ENCODE results near the gene DMBT1. TPM values are rescaled to one million over a fixed set of nuclear protein-coding genes. Genes with fewer than 3 reads are reported as not detected.

DMBT1 gene
- total and polyA plus RNA-seq, 4 donors, result 0.03 TPM; not detected in 3

DNA sequence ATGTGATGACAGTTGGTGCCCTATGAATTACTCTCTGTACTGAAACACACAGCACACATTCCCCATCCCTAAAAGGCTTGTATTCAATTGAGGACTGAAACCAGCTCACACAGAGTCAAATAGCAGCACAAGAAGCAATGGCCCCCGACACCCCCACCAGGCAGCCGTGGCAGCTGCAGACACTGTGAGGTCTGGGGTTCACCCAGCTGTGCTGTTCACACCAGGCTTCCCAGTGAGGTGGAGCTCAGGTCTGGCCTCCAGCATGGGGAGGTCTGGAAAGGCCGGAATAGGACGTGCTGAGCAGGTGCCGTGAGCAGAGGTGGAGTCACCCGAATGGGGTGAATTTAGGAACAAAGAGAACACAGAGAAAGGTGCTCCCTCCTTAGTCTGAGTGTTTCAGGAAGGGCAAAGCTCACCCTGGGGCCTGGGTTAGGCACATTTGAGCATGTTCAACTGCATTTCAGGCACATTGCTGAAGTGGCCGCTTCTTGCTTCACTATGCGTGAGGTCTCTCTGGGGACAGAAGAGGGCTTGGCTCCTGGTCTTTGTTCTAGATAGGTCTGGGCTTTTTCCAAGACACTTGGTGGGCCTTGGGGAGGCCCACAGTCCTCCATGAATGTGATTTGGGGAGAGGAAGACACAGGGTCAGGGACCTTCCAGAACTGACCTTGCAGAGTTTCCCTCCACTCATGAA is 97.9 kb downstream of the DMBT1 start:
- Histone ChIP-seq H3K4me3 (ENCODE audit: low read depth in 1 of 3, low read length in 3 of 3) (no peak overlapping the region), H3K27ac (ENCODE audit: low read depth in 1 of 2, low read length in 2 of 2) (no peak overlapping the region), H3K27me3 (ENCODE audit: control insufficient read depth in 4 of 4, insufficient read depth in 4 of 4, low read length in 3 of 4) (peaks cover 0 to 5% (median 0%) of the 10 kb centered on the region in 4 donors), H3K4me1 (ENCODE audit: control insufficient read depth in 4 of 4, insufficient read depth in 4 of 4, low read length in 3 of 4) (no peaks in the 10 kb centered on the region), H3K9ac (ENCODE audit: low read depth in 1 of 2, low read length in 2 of 2) (no peak overlapping the region), H3K9me3 (ENCODE audit: control insufficient read depth in 4 of 4, low read length in 3 of 4) (no peaks in the 10 kb centered on the region), H3K36me3 (ENCODE audit: control insufficient read depth in 4 of 4, insufficient read depth in 3 of 4, low read depth in 1 of 4, low read length in 3 of 4) (no peaks in the 10 kb centered on the region)
- 87% methylated on average over 8 of the region's 8 CpGs for WGBS
- no peak for TF ChIP-seq SP1 (IDR thresholded peaks at IDR 0.05)
- TF ChIP-seq TAF1 (conservative IDR thresholded peaks at IDR 0.05), result no peak
- DNase-seq (ENCODE audit: low spot score), result no peak

DNA sequence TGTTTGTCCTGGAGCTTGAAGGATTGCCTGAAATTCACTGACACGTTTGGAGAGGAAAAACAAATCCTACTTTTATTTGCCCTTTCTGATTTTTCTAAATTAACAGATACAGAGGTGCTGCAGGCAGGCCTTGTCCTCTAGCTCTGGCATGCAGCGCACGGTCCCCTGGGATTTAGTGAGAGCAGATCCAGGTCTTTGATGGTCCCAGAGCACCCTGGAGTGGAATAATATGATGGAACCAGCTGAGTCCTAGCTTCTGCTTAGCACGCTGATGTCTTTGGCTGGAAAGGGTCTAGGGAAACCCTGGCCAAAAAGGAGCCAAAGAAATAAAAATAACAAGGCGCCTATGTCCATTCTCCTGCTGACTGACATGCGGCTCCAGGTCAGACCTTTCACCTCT is 98.6 kb downstream of the DMBT1 start:
- no peak overlapping the region for H3K9ac ChIP-seq (ENCODE audit: low read depth in 1 of 2, low read length in 2 of 2)
- H3K4me1 ChIP-seq (ENCODE audit: control insufficient read depth in 4 of 4, insufficient read depth in 4 of 4, low read length in 3 of 4), result no peaks in the 10 kb centered on the region
- H3K4me3 ChIP-seq (ENCODE audit: low read depth in 1 of 3, low read length in 3 of 3), result no peak overlapping the region
- H3K9me3 ChIP-seq (ENCODE audit: control insufficient read depth in 4 of 4, low read length in 3 of 4), result no peaks in the 10 kb centered on the region
- WGBS, result 79% methylated on average over 6 of the region's 6 CpGs
- no peak for DNase-seq (ENCODE audit: low spot score)
- H3K27me3 ChIP-seq (ENCODE audit: control insufficient read depth in 4 of 4, insufficient read depth in 4 of 4, low read length in 3 of 4), result peaks cover 0 to 5% (median 0%) of the 10 kb centered on the region in 4 donors
- H3K27ac ChIP-seq (ENCODE audit: low read depth in 1 of 2, low read length in 2 of 2), result no peak overlapping the region
- no peak for TF ChIP-seq JUND (IDR thresholded peaks at IDR 0.05)
- TF ChIP-seq, protein P1, sequence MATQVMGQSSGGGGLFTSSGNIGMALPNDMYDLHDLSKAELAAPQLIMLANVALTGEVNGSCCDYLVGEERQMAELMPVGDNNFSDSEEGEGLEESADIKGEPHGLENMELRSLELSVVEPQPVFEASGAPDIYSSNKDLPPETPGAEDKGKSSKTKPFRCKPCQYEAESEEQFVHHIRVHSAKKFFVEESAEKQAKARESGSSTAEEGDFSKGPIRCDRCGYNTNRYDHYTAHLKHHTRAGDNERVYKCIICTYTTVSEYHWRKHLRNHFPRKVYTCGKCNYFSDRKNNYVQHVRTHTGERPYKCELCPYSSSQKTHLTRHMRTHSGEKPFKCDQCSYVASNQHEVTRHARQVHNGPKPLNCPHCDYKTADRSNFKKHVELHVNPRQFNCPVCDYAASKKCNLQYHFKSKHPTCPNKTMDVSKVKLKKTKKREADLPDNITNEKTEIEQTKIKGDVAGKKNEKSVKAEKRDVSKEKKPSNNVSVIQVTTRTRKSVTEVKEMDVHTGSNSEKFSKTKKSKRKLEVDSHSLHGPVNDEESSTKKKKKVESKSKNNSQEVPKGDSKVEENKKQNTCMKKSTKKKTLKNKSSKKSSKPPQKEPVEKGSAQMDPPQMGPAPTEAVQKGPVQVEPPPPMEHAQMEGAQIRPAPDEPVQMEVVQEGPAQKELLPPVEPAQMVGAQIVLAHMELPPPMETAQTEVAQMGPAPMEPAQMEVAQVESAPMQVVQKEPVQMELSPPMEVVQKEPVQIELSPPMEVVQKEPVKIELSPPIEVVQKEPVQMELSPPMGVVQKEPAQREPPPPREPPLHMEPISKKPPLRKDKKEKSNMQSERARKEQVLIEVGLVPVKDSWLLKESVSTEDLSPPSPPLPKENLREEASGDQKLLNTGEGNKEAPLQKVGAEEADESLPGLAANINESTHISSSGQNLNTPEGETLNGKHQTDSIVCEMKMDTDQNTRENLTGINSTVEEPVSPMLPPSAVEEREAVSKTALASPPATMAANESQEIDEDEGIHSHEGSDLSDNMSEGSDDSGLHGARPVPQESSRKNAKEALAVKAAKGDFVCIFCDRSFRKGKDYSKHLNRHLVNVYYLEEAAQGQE (IDR thresholded peaks at IDR 0.05), result no peak
- no peak for TF ChIP-seq HNF4G (IDR thresholded peaks at IDR 0.05)
- no peak for TF ChIP-seq TAF1 (conservative IDR thresholded peaks at IDR 0.05)
- TF ChIP-seq NR2F2 (IDR thresholded peaks at IDR 0.05), result no peak
- TF ChIP-seq, protein P2, sequence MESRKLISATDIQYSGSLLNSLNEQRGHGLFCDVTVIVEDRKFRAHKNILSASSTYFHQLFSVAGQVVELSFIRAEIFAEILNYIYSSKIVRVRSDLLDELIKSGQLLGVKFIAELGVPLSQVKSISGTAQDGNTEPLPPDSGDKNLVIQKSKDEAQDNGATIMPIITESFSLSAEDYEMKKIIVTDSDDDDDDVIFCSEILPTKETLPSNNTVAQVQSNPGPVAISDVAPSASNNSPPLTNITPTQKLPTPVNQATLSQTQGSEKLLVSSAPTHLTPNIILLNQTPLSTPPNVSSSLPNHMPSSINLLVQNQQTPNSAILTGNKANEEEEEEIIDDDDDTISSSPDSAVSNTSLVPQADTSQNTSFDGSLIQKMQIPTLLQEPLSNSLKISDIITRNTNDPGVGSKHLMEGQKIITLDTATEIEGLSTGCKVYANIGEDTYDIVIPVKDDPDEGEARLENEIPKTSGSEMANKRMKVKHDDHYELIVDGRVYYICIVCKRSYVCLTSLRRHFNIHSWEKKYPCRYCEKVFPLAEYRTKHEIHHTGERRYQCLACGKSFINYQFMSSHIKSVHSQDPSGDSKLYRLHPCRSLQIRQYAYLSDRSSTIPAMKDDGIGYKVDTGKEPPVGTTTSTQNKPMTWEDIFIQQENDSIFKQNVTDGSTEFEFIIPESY (IDR thresholded peaks at IDR 0.05), result no peak
- no peak for TF ChIP-seq SP1 (IDR thresholded peaks at IDR 0.05)
- no peak for TF ChIP-seq FOXA1 (IDR thresholded peaks at IDR 0.05)
- no peaks in the 10 kb centered on the region for H3K36me3 ChIP-seq (ENCODE audit: control insufficient read depth in 4 of 4, insufficient read depth in 3 of 4, low read depth in 1 of 4, low read length in 3 of 4)

DNA sequence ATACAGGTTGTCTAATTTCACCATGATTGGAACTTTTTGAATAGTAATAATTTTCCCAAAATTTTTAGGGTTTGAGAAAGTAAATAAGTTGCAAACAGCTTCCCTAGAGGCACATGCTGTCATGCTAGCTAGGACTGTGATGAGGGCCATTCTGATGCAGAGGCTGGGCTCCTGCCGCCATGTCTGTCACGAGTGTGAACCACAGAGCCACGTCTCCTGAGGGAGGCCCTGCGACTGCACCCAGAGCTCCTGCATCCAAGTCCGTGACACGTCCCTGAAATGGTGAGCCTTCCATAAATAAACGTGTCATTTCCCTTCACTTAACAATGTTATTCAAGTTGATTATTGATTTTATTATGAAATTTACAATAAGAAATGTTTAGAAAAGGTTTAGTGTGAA is 99.1 kb downstream of the DMBT1 start:
- Histone ChIP-seq H3K4me1 (ENCODE audit: control insufficient read depth in 4 of 4, insufficient read depth in 4 of 4, low read length in 3 of 4) (no peaks in the 10 kb centered on the region), H3K4me3 (ENCODE audit: low read depth in 1 of 3, low read length in 3 of 3) (no peak overlapping the region), H3K9me3 (ENCODE audit: control insufficient read depth in 4 of 4, low read length in 3 of 4) (no peaks in the 10 kb centered on the region), H3K36me3 (ENCODE audit: control insufficient read depth in 4 of 4, insufficient read depth in 3 of 4, low read depth in 1 of 4, low read length in 3 of 4) (no peaks in the 10 kb centered on the region), H3K27me3 (ENCODE audit: control insufficient read depth in 4 of 4, insufficient read depth in 4 of 4, low read length in 3 of 4) (peaks cover 0 to 5% (median 0%) of the 10 kb centered on the region in 4 donors), H3K9ac (ENCODE audit: low read depth in 1 of 2, low read length in 2 of 2) (no peak overlapping the region), H3K27ac (ENCODE audit: low read depth in 1 of 2, low read length in 2 of 2) (no peak overlapping the region)
- 76% methylated on average over 7 of the region's 7 CpGs for WGBS
- no peak for DNase-seq (ENCODE audit: low spot score)
- TF ChIP-seq, protein P3, sequence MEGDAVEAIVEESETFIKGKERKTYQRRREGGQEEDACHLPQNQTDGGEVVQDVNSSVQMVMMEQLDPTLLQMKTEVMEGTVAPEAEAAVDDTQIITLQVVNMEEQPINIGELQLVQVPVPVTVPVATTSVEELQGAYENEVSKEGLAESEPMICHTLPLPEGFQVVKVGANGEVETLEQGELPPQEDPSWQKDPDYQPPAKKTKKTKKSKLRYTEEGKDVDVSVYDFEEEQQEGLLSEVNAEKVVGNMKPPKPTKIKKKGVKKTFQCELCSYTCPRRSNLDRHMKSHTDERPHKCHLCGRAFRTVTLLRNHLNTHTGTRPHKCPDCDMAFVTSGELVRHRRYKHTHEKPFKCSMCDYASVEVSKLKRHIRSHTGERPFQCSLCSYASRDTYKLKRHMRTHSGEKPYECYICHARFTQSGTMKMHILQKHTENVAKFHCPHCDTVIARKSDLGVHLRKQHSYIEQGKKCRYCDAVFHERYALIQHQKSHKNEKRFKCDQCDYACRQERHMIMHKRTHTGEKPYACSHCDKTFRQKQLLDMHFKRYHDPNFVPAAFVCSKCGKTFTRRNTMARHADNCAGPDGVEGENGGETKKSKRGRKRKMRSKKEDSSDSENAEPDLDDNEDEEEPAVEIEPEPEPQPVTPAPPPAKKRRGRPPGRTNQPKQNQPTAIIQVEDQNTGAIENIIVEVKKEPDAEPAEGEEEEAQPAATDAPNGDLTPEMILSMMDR (IDR thresholded peaks at IDR 0.05; ENCODE audit: low read depth, low read length, missing input control), result no peak
- TF ChIP-seq FOXA1 (IDR thresholded peaks at IDR 0.05) (no peak), SP1 (IDR thresholded peaks at IDR 0.05) (no peak), JUND (IDR thresholded peaks at IDR 0.05) (no peak), FOXA2 (IDR thresholded peaks at IDR 0.05) (no peak), RAD21 (IDR thresholded peaks at IDR 0.05) (no peak), EGR1 (IDR thresholded peaks at IDR 0.05; ENCODE audit: low read depth in 2 of 2) (no peak)
- TF ChIP-seq, protein P4, sequence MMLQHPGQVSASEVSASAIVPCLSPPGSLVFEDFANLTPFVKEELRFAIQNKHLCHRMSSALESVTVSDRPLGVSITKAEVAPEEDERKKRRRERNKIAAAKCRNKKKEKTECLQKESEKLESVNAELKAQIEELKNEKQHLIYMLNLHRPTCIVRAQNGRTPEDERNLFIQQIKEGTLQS (IDR thresholded peaks at IDR 0.05), result no peak
- TF ChIP-seq, protein P5, sequence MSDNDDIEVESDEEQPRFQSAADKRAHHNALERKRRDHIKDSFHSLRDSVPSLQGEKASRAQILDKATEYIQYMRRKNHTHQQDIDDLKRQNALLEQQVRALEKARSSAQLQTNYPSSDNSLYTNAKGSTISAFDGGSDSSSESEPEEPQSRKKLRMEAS (IDR thresholded peaks at IDR 0.05), result no peak
- TF ChIP-seq, protein P1 (IDR thresholded peaks at IDR 0.05), result no peak

Measured in liver (tissue), 9 donors.